Kidney capillary endothelial cell (primary cell): ENCODE measurements around the gene NOBOX.
"Not testable (repeated sequence)": the region's sequence is repeated elsewhere in the genome, so short reads cannot be mapped to it uniquely, and the experiment has no call there.

Experiments
- DNase-seq: peaks from one replicate; pipeline ENCODE4 v3.0.0-alpha.2; 2018; ENCODE audit warnings: low spot score

NOBOX gene

GRCh38 chr7:144403649-144404061, at the start of gene NOBOX:
Gene NOBOX (minus strand): TSS chr7:144403693.
- DNase-seq, result no peak

- DNase-seq, result no peak
These were observed 48.6 kb upstream of the NOBOX start for GRCh38 chr7:144452064-144452463.

GRCh38 chr7:144445590-144445989, 42.1 kb upstream of the NOBOX start:
- DNase-seq, result no peak

GRCh38 chr7:144439717-144440205, 36.3 kb upstream of the NOBOX start:
- no peak for DNase-seq

GRCh38 chr7:144438759-144439158, 35.3 kb upstream of the NOBOX start:
- DNase-seq, result no peak

- peak; percentile 54 for DNase-seq
These were observed 34.1 kb upstream of the NOBOX start for GRCh38 chr7:144437370-144438191.

GRCh38 chr7:144436500-144436899, 33.0 kb upstream of the NOBOX start:
- no peak for DNase-seq

GRCh38 chr7:144428431-144428830, 24.9 kb upstream of the NOBOX start:
- no peak for DNase-seq

GRCh38 chr7:144427539-144427938, 24.0 kb upstream of the NOBOX start:
- DNase-seq, result not testable (repeated sequence)

- not testable (repeated sequence) for DNase-seq
These were observed 15.4 kb upstream of the NOBOX start for GRCh38 chr7:144418931-144419330.

GRCh38 chr7:144416341-144416740, 12.8 kb upstream of the NOBOX start:
- DNase-seq, result no peak

- DNase-seq, result no peak
These were observed 12.4 kb upstream of the NOBOX start for GRCh38 chr7:144415858-144416257.

GRCh38 chr7:144414815-144415214, 11.3 kb upstream of the NOBOX start:
- no peak for DNase-seq

GRCh38 chr7:144410441-144410840, 6.9 kb upstream of the NOBOX start:
- no peak for DNase-seq

GRCh38 chr7:144408121-144408520, 4.6 kb upstream of the NOBOX start:
- no peak for DNase-seq

- no peak for DNase-seq
These were observed 3.9 kb upstream of the NOBOX start for GRCh38 chr7:144407266-144407931.

- no peak for DNase-seq
These were observed 1.5 kb upstream of the NOBOX start for GRCh38 chr7:144404946-144405345.

GRCh38 chr7:144403102-144403501, 391 bp downstream of the NOBOX start:
- no peak for DNase-seq

- DNase-seq, result no peak
These were observed 2.0 kb downstream of the NOBOX start for GRCh38 chr7:144401490-144401889.

- no peak for DNase-seq
These were observed 3.5 kb downstream of the NOBOX start for GRCh38 chr7:144399946-144400345.

GRCh38 chr7:144398911-144399310, 4.6 kb downstream of the NOBOX start:
- DNase-seq, result no peak

GRCh38 chr7:144398291-144398690, 5.2 kb downstream of the NOBOX start:
- no peak for DNase-seq

- DNase-seq, result no peak
These were observed 6.4 kb downstream of the NOBOX start for GRCh38 chr7:144397086-144397485.
